DOHH2 (cell line): ENCODE results near the gene CTTNBP2NL.

Experiments
- H3F3A ChIP-seq: fragments of 200-600 bp; sonication (generic), shearing (Covaris generic); 2 replicates; pipeline ENCODE4 v1.6.0; 2016; ENCODE audit warnings: antibody characterized with exemption, mild to moderate bottlenecking; ENCODE audit not compliant: control insufficient read depth, insufficient read depth
- H3K27ac ChIP-seq: fragments of 200-600 bp; sonication (generic); 2 replicates; pipeline ENCODE4 v1.5.1; 2014; ENCODE audit warnings: low read depth, mild to moderate bottlenecking, low read length, moderate library complexity
- H3K27me3 ChIP-seq: fragments of 200-600 bp; sonication (generic); 2 replicates; pipeline ENCODE4 v1.6.1; 2014; ENCODE audit warnings: mild to moderate bottlenecking, low read length, mixed read lengths; ENCODE audit not compliant: control insufficient read depth
- H3K36me3 ChIP-seq: fragments of 200-600 bp; sonication (generic); 2 replicates; pipeline ENCODE4 v1.6.1; 2014; ENCODE audit warnings: mild to moderate bottlenecking, low read length, moderate library complexity, mixed read lengths; ENCODE audit not compliant: control insufficient read depth
- H3K4me1 ChIP-seq: fragments of 200-600 bp; sonication (generic); 2 replicates; pipeline ENCODE4 v1.6.1; 2014; ENCODE audit warnings: mild to moderate bottlenecking, low read length, mixed read lengths; ENCODE audit not compliant: control insufficient read depth
- H3K4me2 ChIP-seq: fragments of 200-600 bp; sonication (generic); 2 replicates; pipeline ENCODE4 v1.6.0; 2014; ENCODE audit warnings: mild to moderate bottlenecking, low read length, moderate library complexity
- H3K4me3 ChIP-seq: fragments of 200-600 bp; sonication (generic); 2 replicates; pipeline ENCODE4 v1.5.1; 2014; ENCODE audit warnings: mild to moderate bottlenecking, low read length, mixed read lengths
- H3K79me2 ChIP-seq: fragments of 200-600 bp; sonication (generic); 2 replicates; pipeline ENCODE4 v1.6.1; 2014; ENCODE audit warnings: mild to moderate bottlenecking, low read length, mixed read lengths; ENCODE audit not compliant: control insufficient read depth
- H3K9me2 ChIP-seq: fragments of 200-600 bp; sonication (generic); replicated peaks from 2 replicates; pipeline ENCODE4 v1.6.1; 2014; ENCODE audit warnings: mild to moderate bottlenecking, low read length, mixed read lengths; ENCODE audit not compliant: control insufficient read depth
- H3K9me3 ChIP-seq: fragments of 200-600 bp; sonication (generic); 2 replicates; pipeline ENCODE4 v1.6.1; 2014; ENCODE audit warnings: antibody characterized with exemption, low read length, mixed read lengths; ENCODE audit not compliant: control insufficient read depth, insufficient read depth
- H4K20me1 ChIP-seq: fragments of 200-600 bp; sonication (generic); 2 replicates; pipeline ENCODE4 v1.6.0; 2014; ENCODE audit warnings: low read depth, mild to moderate bottlenecking, antibody characterized with exemption, low read length, moderate library complexity; ENCODE audit not compliant: control insufficient read depth, insufficient read depth
- CTCF ChIP-seq: fragments of 200-600 bp; sonication (generic); IDR thresholded peaks from one replicate; pipeline ENCODE4 v1.5.1; 2014; ENCODE audit warnings: antibody characterized with exemption, mild to moderate bottlenecking, low read depth, low read length; ENCODE audit not compliant: poor library complexity, severe bottlenecking
- EZH2phosphoT487 ChIP-seq: fragments of 200-600 bp; sonication (generic); IDR thresholded peaks from 2 replicates; pipeline ENCODE4 v1.6.1; 2017; ENCODE audit warnings: borderline replicate concordance, mild to moderate bottlenecking, antibody characterized with exemption, low read length, moderate library complexity, mixed read lengths

Gene CTTNBP2NL

GRCh38 chr1:112410673-112411072 lies 14.7 kb downstream of the CTTNBP2NL start:
- Histone ChIP-seq H4K20me1 (no peaks in the 10 kb centered on the region), H3K27ac (no peak overlapping the region), H3F3A (no peaks in the 10 kb centered on the region), H3K36me3 (no peaks in the 10 kb centered on the region), H3K4me2 (no peak overlapping the region), H3K79me2 (no peaks in the 10 kb centered on the region), H3K9me3 (no peaks in the 10 kb centered on the region), H3K27me3 (no peaks in the 10 kb centered on the region), H3K9me2 (no peaks in the 10 kb centered on the region), H3K4me1 (no peaks in the 10 kb centered on the region), H3K4me3 (no peak overlapping the region)
- no peak for TF ChIP-seq CTCF
- no peak for TF ChIP-seq EZH2phosphoT487

DNA sequence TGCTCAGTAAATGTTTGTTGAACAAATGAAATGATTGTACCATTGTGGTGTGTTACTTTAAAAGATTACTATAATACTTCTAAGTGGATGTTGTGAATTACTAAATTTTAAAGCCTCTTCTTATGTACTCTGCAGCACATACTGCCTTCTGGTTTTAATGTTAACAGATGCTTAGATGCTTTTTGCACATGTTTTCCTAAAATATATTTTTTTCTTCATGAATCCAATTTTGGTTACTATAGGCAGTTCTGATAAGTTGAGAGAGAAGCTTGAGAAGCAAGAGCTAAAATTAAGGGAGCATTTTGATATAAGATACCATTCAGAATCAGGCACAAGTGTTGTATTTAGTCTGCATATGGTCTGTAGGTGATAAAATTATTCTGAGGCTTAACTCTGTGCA lies 21.3 kb downstream of the CTTNBP2NL start:
- H3K79me2 ChIP-seq = no peaks in the 10 kb centered on the region
- H3F3A ChIP-seq = no peaks in the 10 kb centered on the region
- no peak overlapping the region for H3K27ac ChIP-seq
- no peak overlapping the region for H3K4me3 ChIP-seq
- H3K4me2 ChIP-seq = no peak overlapping the region
- H3K4me1 ChIP-seq = no peaks in the 10 kb centered on the region
- H3K27me3 ChIP-seq = no peaks in the 10 kb centered on the region
- no peaks in the 10 kb centered on the region for H3K9me2 ChIP-seq
- H3K9me3 ChIP-seq = no peaks in the 10 kb centered on the region
- no peaks in the 10 kb centered on the region for H4K20me1 ChIP-seq
- no peak for TF ChIP-seq CTCF
- no peak for TF ChIP-seq EZH2phosphoT487
- 0 out of 2 replicates have a peak, but pooled peaks cover 3% of the 10 kb centered on the region for H3K36me3 ChIP-seq

GRCh38 chr1:112418099-112418892 lies 22.3 kb downstream of the CTTNBP2NL start:
- TF ChIP-seq CTCF (no peak), EZH2phosphoT487 (no peak)

More at GRCh38 chr1:112418099-112418892, 22.3 kb downstream of the CTTNBP2NL start:
- no peak overlapping the region for H3K27ac ChIP-seq
- no peaks in the 10 kb centered on the region for H4K20me1 ChIP-seq
- no peak overlapping the region for H3K4me3 ChIP-seq
- H3K9me2 ChIP-seq = no peaks in the 10 kb centered on the region
- H3K36me3 ChIP-seq = 0 out of 2 replicates have a peak, but pooled peaks cover 3% of the 10 kb centered on the region
- no peaks in the 10 kb centered on the region for H3K79me2 ChIP-seq
- H3K4me1 ChIP-seq = no peaks in the 10 kb centered on the region
- no peaks in the 10 kb centered on the region for H3F3A ChIP-seq
- no peaks in the 10 kb centered on the region for H3K27me3 ChIP-seq
- H3K9me3 ChIP-seq = no peaks in the 10 kb centered on the region
- H3K4me2 ChIP-seq = no peak overlapping the region
